ENCODE measurements around the gene SMC1B.
"Not testable (repeated sequence)": the region's sequence is repeated elsewhere in the genome, so short reads cannot be mapped to it uniquely, and the experiment has no call there.

The SMC1B gene

GRCh38 chr22:45446216-45446615, 32.8 kb upstream of the SMC1B start:
- H3K4me1 Mint-ChIP-seq: peaks cover 34% of the 10 kb centered on the region
- H3K9me3 Mint-ChIP-seq: no peaks in the 10 kb centered on the region
- H3K36me3 Mint-ChIP-seq (ENCODE audit: low read depth): no peaks in the 10 kb centered on the region

GRCh38 chr22:45445031-45445710, 31.8 kb upstream of the SMC1B start:
- Mint-ChIP-seq H3K4me1 (peaks cover 30% of the 10 kb centered on the region), H3K27ac (peak overlapping the region in 2 of 3 experiments; percentile 65 to 76), H3K4me3 (no peak overlapping the region), H3K9me3 (no peaks in the 10 kb centered on the region), H3K36me3 (ENCODE audit: low read depth) (no peaks in the 10 kb centered on the region), H3K27me3 (ENCODE audit: low read depth) (peaks cover 4% of the 10 kb centered on the region)
- no peak for TF ChIP-seq CTCF (IDR thresholded peaks at IDR 0.05; ENCODE audit: unreplicated experiment in 3 of 3)

More at GRCh38 chr22:45446216-45446615, 32.8 kb upstream of the SMC1B start:
- H3K27ac Mint-ChIP-seq: peak overlapping the region in 2 of 3 experiments; percentile 76 to 82
- TF ChIP-seq CTCF (IDR thresholded peaks at IDR 0.05; ENCODE audit: unreplicated experiment in 3 of 3): no peak
- H3K27me3 Mint-ChIP-seq (ENCODE audit: low read depth): peaks cover 2% of the 10 kb centered on the region
- H3K4me3 Mint-ChIP-seq: no peak overlapping the region

GRCh38 chr22:45444168-45444567, 30.8 kb upstream of the SMC1B start:
- TF ChIP-seq CTCF (IDR thresholded peaks at IDR 0.05; ENCODE audit: unreplicated experiment in 3 of 3): no peak
- Mint-ChIP-seq H3K4me3 (no peak overlapping the region), H3K27me3 (ENCODE audit: low read depth) (peaks cover 7% of the 10 kb centered on the region), H3K36me3 (ENCODE audit: low read depth) (no peaks in the 10 kb centered on the region), H3K9me3 (no peaks in the 10 kb centered on the region), H3K4me1 (peaks cover 30% of the 10 kb centered on the region), H3K27ac (peak overlapping the region in 2 of 3 experiments; percentile 12 to 44)

- no peak for TF ChIP-seq CTCF (IDR thresholded peaks at IDR 0.05; ENCODE audit: unreplicated experiment in 3 of 3)
- H3K4me3 Mint-ChIP-seq: no peak overlapping the region
- H3K36me3 Mint-ChIP-seq (ENCODE audit: low read depth): no peaks in the 10 kb centered on the region
- H3K27me3 Mint-ChIP-seq (ENCODE audit: low read depth): peaks cover 15% of the 10 kb centered on the region
- H3K4me1 Mint-ChIP-seq: peaks cover 39% of the 10 kb centered on the region
- H3K9me3 Mint-ChIP-seq: no peaks in the 10 kb centered on the region
- peak overlapping the region in 1 of 3 experiments; percentile 19 for H3K27ac Mint-ChIP-seq
Measured at GRCh38 chr22:45442116-45442515, 28.7 kb upstream of the SMC1B start.

- peak overlapping the region in 2 of 3 experiments; percentile 56 to 70 for H3K27ac Mint-ChIP-seq
- H3K9me3 Mint-ChIP-seq: no peaks in the 10 kb centered on the region
- H3K4me1 Mint-ChIP-seq: peaks cover 34% of the 10 kb centered on the region
- peak overlapping the region in 1 of 3 experiments; percentile 38 for H3K4me3 Mint-ChIP-seq
- peaks cover 16% of the 10 kb centered on the region for H3K27me3 Mint-ChIP-seq (ENCODE audit: low read depth)
- H3K36me3 Mint-ChIP-seq (ENCODE audit: low read depth): no peaks in the 10 kb centered on the region
- peak; percentile 59 to 72 (median 71) for TF ChIP-seq CTCF (IDR thresholded peaks at IDR 0.05; ENCODE audit: unreplicated experiment in 3 of 3)
Measured at GRCh38 chr22:45441138-45441537, 27.7 kb upstream of the SMC1B start.

- H3K36me3 Mint-ChIP-seq (ENCODE audit: low read depth); H3K9me3 Mint-ChIP-seq; H3K4me3 Mint-ChIP-seq: not testable (repeated sequence)
- Mint-ChIP-seq H3K4me1 (peaks cover 32% of the 10 kb centered on the region), H3K27me3 (ENCODE audit: low read depth) (peaks cover 16% of the 10 kb centered on the region), H3K27ac (peak overlapping the region in 2 of 3 experiments; percentile 56 to 70)
Measured at GRCh38 chr22:45440688-45441087, 27.3 kb upstream of the SMC1B start.
